Hepatocyte (in vitro differentiated cells): ENCODE results near the gene ADGRD2. TPM values are rescaled to one million over a fixed set of nuclear protein-coding genes. Genes with fewer than 3 reads are reported as not detected.

Experiments used
- DNase-seq: peaks from one replicate; pipeline ENCODE4 v3.0.0-alpha.2; 2016; ENCODE audit warnings: low spot score
- H2AFZ ChIP-seq: fragments of 200-600 bp; sonication (generic); 2 replicates; pipeline ENCODE4 v1.6.0; 2016; ENCODE audit warnings: antibody characterized with exemption, mild to moderate bottlenecking
- H3K27ac ChIP-seq: fragments of 200-600 bp; sonication (generic); 2 replicates; pipeline ENCODE4 v1.5.1; 2016; ENCODE audit warnings: mild to moderate bottlenecking
- H3K27me3 ChIP-seq: fragments of 200-600 bp; sonication (generic); 2 replicates; pipeline ENCODE4 v1.6.1; 2016
- H3K36me3 ChIP-seq: fragments of 200-600 bp; sonication (generic); replicated peaks from 2 replicates; pipeline ENCODE4 v1.5.1; 2016; ENCODE audit warnings: low read depth; ENCODE audit not compliant: insufficient read depth
- H3K4me1 ChIP-seq: fragments of 200-600 bp; sonication (generic); 2 replicates; pipeline ENCODE4 v1.5.1; 2016; ENCODE audit warnings: mild to moderate bottlenecking, moderate library complexity; ENCODE audit not compliant: insufficient read depth
- H3K4me2 ChIP-seq: fragments of 200-600 bp; sonication (generic); 2 replicates; pipeline ENCODE4 v1.6.0; 2016
- H3K4me3 ChIP-seq: fragments of 200-600 bp; sonication (generic); 2 replicates; pipeline ENCODE4 v1.5.1; 2016; ENCODE audit warnings: mild to moderate bottlenecking
- H3K79me2 ChIP-seq: fragments of 200-600 bp; sonication (generic); 2 replicates; pipeline ENCODE4 v1.6.0; 2017; ENCODE audit warnings: mild to moderate bottlenecking
- H3K9me2 ChIP-seq: fragments of 200-600 bp; sonication (generic); replicated peaks from 2 replicates; pipeline ENCODE4 v1.6.0; 2017; ENCODE audit warnings: mild to moderate bottlenecking; ENCODE audit not compliant: insufficient read depth
- H3K9me3 ChIP-seq: fragments of 200-600 bp; sonication (generic); 2 replicates; pipeline ENCODE4 v1.5.1; 2016; ENCODE audit warnings: low read depth, mild to moderate bottlenecking
- H4K20me1 ChIP-seq: fragments of 200-600 bp; sonication (generic); 2 replicates; pipeline ENCODE4 v1.6.0; 2016; ENCODE audit warnings: mild to moderate bottlenecking; ENCODE audit not compliant: insufficient read depth, poor library complexity, severe bottlenecking
- CTCF ChIP-seq: fragments of 200-600 bp; sonication (generic); IDR thresholded peaks from 2 replicates; pipeline ENCODE4 v1.5.1; 2016; ENCODE audit warnings: antibody characterized with exemption, mild to moderate bottlenecking; ENCODE audit not compliant: poor library complexity
- EZH2 ChIP-seq: fragments of 200-600 bp; sonication (generic); IDR thresholded peaks from 2 replicates; pipeline ENCODE4 v1.6.1; 2016; ENCODE audit warnings: antibody characterized with exemption, mild to moderate bottlenecking, borderline replicate concordance
- EZH2phosphoT487 ChIP-seq: fragments of 200-600 bp; sonication (generic); IDR thresholded peaks from one replicate; pipeline ENCODE4 v1.6.1; 2018; ENCODE audit warnings: antibody characterized with exemption, mild to moderate bottlenecking, low read depth, moderate library complexity; ENCODE audit not compliant: unreplicated experiment, severe bottlenecking
- WGBS: methylation state at CpG from one replicate; pipeline ENCODE4 v1.1.6; 2016; ENCODE audit warnings: low lambda C conversion rate; ENCODE audit errors: missing lambda C conversion rate; 5-methylcytosine and 5-hydroxymethylcytosine counted together
- polyA plus RNA-seq: library from polyadenylated mRNA; unstranded; fragments of >200 nt; fragmentation: Nextera tagmentation; extraction: Ambion mirVana; gene quantifications from 2 replicates; pipeline ENCODE4 v1.2.1, GENCODE V29; 2016
- total RNA-seq: library from RNA; depleted of rRNA; stranded (reverse); fragments of >200 nt; gene quantifications from 2 replicates; pipeline ENCODE4 v1.2.3, GENCODE V29; 2014

ADGRD2 gene
- total and polyA plus RNA-seq, 2 experiments from 2014 or later = not detected

GRCh38 chr9:124504530-124505005 is 54.3 kb downstream of the ADGRD2 start:
- H3K9me2 ChIP-seq = no peaks in the 10 kb centered on the region
- H3K27ac ChIP-seq = no peak overlapping the region
- H2AFZ ChIP-seq = peak overlapping the region; percentile 52
- no peaks in the 10 kb centered on the region for H3K79me2 ChIP-seq
- no peaks in the 10 kb centered on the region for H4K20me1 ChIP-seq
- peaks cover 60% of the 10 kb centered on the region for H3K27me3 ChIP-seq
- DNase-seq = no peak
- H3K9me3 ChIP-seq = no peaks in the 10 kb centered on the region
- no peaks in the 10 kb centered on the region for H3K36me3 ChIP-seq
- H3K4me1 ChIP-seq = peaks cover 8% of the 10 kb centered on the region
- TF ChIP-seq EZH2phosphoT487 (no peak), CTCF (no peak), EZH2 (no peak)
- no CpG with 5 or more reads among the region's 81 CpGs for WGBS
- peak overlapping the region; percentile 80 for H3K4me2 ChIP-seq
- no peak overlapping the region for H3K4me3 ChIP-seq

GRCh38 chr9:124505006-124505900 is 55.0 kb downstream of the ADGRD2 start:
- Histone ChIP-seq H3K9me3 (no peaks in the 10 kb centered on the region), H3K27me3 (peaks cover 56% of the 10 kb centered on the region), H3K79me2 (no peaks in the 10 kb centered on the region), H2AFZ (no peak overlapping the region), H3K4me2 (peak overlapping the region; percentile 68), H4K20me1 (no peaks in the 10 kb centered on the region), H3K27ac (no peak overlapping the region), H3K4me3 (no peak overlapping the region), H3K36me3 (no peaks in the 10 kb centered on the region), H3K9me2 (no peaks in the 10 kb centered on the region), H3K4me1 (peaks cover 8% of the 10 kb centered on the region)
- TF ChIP-seq CTCF (no peak), EZH2phosphoT487 (peak; percentile 76)
- DNase-seq = no peak
- WGBS = 56% methylated on average over 50 of the region's 69 CpGs

GRCh38 chr9:124505901-124506346 is 55.7 kb downstream of the ADGRD2 start:
- no peak overlapping the region for H3K27ac ChIP-seq
- no peaks in the 10 kb centered on the region for H3K79me2 ChIP-seq
- DNase-seq = no peak
- no peak overlapping the region for H2AFZ ChIP-seq
- H3K4me1 ChIP-seq = peaks cover 8% of the 10 kb centered on the region
- H3K4me2 ChIP-seq = no peak overlapping the region
- no peaks in the 10 kb centered on the region for H3K9me3 ChIP-seq
- TF ChIP-seq EZH2 = no peak
- no peak for TF ChIP-seq EZH2phosphoT487
- TF ChIP-seq CTCF = no peak
- no peaks in the 10 kb centered on the region for H3K9me2 ChIP-seq
- H3K27me3 ChIP-seq = peaks cover 50% of the 10 kb centered on the region
- H3K4me3 ChIP-seq = no peak overlapping the region
- no peaks in the 10 kb centered on the region for H3K36me3 ChIP-seq
- no peaks in the 10 kb centered on the region for H4K20me1 ChIP-seq
- 91% methylated on average over 18 of the region's 19 CpGs for WGBS
